GM10266 (cell line): ENCODE results near the gene KCNJ12.
"Not testable (repeated sequence)": the region's sequence is repeated elsewhere in the genome, so short reads cannot be mapped to it uniquely, and the experiment has no call there.

Source experiments
- DNase-seq: peaks from one replicate; pipeline ENCODE4 v3.0.0; 2012; ENCODE audit errors: extremely low spot score
- TF ChIP-seq, protein P1 (sequence below): IDR thresholded peaks from 2 replicates; pipeline ENCODE4 v1.5.1; 2012; ENCODE audit warnings: mild to moderate bottlenecking, low read depth; ENCODE audit not compliant: control insufficient read depth, insufficient read depth; ENCODE audit errors: missing control alignments

The KCNJ12 gene

GRCh38 chr17:21408224-21408623 lies 32.1 kb downstream of the KCNJ12 start:
- not testable (repeated sequence) for DNase-seq

- not testable (repeated sequence) for DNase-seq
Measured at GRCh38 chr17:21408766-21409300, 32.7 kb downstream of the KCNJ12 start.

- not testable (repeated sequence) for DNase-seq
Measured at GRCh38 chr17:21409388-21409787, 33.2 kb downstream of the KCNJ12 start.

GRCh38 chr17:21409971-21410370 lies 33.8 kb downstream of the KCNJ12 start:
- DNase-seq, result not testable (repeated sequence)

GRCh38 chr17:21410371-21410770 lies 34.2 kb downstream of the KCNJ12 start:
- not testable (repeated sequence) for DNase-seq

DNA sequence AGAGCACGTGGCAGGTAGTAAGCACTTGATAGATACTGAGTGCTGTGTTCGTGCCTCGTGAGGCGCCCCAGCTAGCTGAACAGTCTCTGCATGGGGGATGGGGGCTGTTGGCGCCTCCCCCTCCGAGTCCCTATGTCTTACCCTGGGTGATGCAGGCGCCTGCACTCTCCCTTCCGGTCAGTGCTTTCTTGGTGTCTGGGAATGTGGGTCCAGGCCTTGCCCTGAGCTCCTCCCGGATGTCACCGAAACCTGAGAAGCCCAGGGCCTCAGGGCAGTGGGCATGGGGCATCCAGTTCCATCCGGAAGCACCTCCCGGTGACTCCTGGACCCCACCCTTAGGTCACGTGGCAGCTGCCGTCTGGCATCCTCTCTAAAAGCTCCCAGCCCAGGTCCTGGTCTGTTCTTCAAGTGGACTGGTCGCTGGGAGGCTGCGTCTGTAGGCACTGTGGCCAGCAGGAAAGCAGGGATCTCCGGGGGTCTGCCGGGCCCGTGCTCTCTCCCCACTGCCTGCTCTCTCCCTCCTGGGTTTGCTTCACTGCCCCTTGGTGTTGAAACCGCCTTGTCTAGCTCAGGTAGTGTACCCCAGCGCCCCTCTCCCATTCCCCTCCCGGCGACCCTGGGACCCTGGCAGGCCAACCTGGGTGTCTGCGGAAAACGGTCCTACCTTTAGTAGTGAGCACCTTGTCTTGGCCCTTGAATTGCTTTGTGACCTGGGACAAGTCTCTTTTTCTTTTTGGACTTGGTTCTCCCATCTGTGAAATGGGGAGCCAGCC lies 34.9 kb downstream of the KCNJ12 start:
- DNase-seq, result not testable (repeated sequence)

GRCh38 chr17:21411679-21412205 lies 35.6 kb downstream of the KCNJ12 start:
- DNase-seq, result not testable (repeated sequence)

GRCh38 chr17:21412207-21412681 lies 36.1 kb downstream of the KCNJ12 start:
- not testable (repeated sequence) for DNase-seq

DNA sequence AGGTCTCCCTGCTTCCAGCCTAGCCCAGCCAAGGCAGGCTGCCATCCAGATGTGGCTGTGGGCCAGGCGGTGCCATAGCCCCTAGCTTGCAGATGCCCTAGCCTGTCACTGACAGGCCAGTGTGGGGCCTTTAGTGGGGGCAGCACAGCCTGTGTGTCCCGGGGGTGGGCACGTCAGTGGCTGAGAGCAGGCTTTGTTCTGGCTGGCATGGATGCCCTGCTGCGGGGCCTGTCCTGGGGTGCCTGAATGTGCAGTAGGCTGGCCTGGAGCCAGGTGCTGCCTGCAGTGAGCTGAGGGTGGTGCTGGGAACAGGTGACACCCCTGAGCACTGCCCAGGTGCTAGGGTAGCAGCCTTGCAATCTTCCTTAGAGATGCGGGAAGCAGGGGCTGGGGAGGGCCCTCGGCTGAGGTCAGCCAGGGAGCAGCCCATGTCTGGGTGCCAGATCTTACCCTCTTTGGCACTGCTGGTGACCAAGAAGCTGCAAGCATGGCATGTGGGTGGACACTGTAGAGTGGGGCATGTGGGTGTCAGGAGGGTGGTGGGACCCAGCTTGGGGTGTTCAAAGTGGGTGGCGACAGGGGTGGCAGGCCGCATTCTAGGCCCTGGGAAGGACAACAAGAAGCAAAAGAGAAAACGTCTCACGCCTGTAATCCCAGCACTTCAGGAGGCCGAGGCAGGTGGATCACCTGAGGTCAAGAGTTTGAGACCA lies 37.6 kb downstream of the KCNJ12 start:
- not testable (repeated sequence) for DNase-seq

DNA sequence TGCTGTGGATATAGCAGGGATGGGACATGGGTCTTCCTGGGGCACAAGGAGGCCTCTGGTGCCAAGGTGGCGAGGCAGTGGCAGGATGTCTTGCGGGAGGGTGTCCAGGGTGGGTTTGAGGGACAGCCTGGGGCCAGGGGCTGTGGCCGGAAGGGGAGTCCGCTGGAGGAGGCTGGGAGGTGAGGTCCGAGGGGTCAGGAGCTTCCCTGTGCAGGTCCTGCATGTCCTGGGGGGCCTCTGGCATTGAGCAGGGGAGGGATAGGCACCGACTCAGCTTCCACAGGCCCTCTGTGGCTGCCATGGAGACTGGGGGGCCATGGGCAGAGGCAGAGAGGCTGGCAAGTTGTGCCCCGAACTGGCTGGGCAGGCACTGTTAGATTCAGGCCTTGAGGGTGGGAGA lies 38.5 kb downstream of the KCNJ12 start:
- DNase-seq, result not testable (repeated sequence)

DNA sequence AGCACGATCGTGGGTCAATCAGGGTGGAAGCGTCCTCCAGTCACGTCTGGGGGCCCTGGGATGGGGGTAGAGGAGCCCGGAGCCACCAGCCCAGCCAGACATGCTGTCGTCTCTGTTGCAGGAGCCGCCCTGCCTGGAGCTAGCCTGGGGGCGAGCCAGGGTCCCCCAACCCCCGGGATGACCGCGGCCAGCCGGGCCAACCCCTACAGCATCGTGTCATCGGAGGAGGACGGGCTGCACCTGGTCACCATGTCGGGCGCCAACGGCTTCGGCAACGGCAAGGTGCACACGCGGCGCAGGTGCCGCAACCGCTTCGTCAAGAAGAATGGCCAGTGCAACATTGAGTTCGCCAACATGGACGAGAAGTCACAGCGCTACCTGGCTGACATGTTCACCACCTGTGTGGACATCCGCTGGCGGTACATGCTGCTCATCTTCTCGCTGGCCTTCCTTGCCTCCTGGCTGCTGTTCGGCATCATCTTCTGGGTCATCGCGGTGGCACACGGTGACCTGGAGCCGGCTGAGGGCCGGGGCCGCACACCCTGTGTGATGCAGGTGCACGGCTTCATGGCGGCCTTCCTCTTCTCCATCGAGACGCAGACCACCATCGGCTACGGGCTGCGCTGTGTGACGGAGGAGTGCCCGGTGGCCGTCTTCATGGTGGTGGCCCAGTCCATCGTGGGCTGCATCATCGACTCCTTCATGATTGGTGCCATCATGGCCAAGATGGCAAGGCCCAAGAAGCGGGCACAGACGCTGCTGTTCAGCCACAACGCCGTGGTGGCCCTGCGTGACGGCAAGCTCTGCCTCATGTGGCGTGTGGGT lies 39.2 kb downstream of the KCNJ12 start:
- not testable (repeated sequence) for DNase-seq

DNA sequence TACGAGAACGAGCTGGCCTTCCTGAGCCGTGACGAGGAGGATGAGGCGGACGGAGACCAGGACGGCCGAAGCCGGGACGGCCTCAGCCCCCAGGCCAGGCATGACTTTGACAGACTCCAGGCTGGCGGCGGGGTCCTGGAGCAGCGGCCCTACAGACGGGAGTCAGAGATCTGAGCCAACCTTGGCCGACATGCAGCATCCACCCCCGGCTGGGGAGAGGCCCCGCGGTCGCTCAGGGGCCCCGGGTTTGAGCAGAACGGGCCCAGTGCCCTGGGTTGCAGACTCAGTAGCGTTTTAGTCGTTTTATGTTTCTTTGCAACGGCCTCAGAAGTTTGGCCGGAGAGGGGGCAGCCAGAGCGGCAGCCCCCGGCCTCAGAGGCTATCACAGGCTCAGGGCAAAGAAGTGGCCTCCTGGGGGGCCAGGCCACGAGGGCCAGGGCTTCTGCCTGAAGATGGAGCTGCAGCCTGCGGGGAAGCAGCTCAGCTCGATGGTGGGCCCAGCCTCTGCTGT lies 40.4 kb downstream of the KCNJ12 start:
- not testable (repeated sequence) for DNase-seq

DNA sequence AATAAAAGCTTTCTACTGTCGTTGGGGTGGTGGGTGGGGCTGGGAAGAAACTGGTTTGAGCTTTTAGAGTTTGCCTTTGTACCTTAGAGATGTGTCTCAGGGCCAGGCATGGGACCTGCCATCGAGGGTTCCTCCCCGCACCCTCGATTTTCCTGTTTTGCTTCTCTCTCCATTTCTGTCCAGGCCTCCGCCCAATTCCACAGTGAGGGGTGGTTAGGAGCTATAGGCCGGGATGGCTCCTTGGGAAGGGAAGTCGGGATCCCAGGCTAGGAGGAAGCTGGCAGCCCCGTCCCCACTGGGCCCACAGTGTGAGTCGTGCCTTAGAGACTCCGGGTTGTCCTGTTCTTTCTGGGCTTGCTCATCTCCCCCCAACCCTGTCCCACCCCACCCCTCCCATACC lies 41.2 kb downstream of the KCNJ12 start:
- DNase-seq, result not testable (repeated sequence)

- TF ChIP-seq, protein P1, sequence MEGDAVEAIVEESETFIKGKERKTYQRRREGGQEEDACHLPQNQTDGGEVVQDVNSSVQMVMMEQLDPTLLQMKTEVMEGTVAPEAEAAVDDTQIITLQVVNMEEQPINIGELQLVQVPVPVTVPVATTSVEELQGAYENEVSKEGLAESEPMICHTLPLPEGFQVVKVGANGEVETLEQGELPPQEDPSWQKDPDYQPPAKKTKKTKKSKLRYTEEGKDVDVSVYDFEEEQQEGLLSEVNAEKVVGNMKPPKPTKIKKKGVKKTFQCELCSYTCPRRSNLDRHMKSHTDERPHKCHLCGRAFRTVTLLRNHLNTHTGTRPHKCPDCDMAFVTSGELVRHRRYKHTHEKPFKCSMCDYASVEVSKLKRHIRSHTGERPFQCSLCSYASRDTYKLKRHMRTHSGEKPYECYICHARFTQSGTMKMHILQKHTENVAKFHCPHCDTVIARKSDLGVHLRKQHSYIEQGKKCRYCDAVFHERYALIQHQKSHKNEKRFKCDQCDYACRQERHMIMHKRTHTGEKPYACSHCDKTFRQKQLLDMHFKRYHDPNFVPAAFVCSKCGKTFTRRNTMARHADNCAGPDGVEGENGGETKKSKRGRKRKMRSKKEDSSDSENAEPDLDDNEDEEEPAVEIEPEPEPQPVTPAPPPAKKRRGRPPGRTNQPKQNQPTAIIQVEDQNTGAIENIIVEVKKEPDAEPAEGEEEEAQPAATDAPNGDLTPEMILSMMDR, result no peak
- DNase-seq, result no peak
Measured at GRCh38 chr17:21417921-21418320, 41.8 kb downstream of the KCNJ12 start.
